H1 (cell line): ENCODE data around the gene PGLYRP2. TPM values are rescaled to one million over a fixed set of nuclear protein-coding genes. Genes with fewer than 3 reads are reported as not detected.

ENCODE experiments used
- CTCF ChIA-PET: fragments of 300-600 bp; sonication (Branson Sonifier 250); formaldehyde crosslinking; loops from one replicate; lab custom pipeline; 2021; ENCODE audit not compliant: partially characterized antibody; lab: Charles Lee
- POLR2A ChIA-PET: fragments of 300-600 bp; sonication (Branson Sonifier 250); formaldehyde crosslinking; loops from one replicate; lab custom pipeline; 2021; ENCODE audit warnings: inconsistent platforms; ENCODE audit not compliant: partially characterized antibody; lab: Charles Lee
- DNase-seq, 2 experiments: peaks; one replicate each; pipeline versions ENCODE4 v3.0.0 to v3.0.0-alpha.2; 2010 to 2022; ENCODE audit warnings: low spot score in 2 of 2, low read depth in 1 of 2, mixed read lengths in 1 of 2
- FAIRE-seq: peaks from 2 replicates; lab custom pipeline; 2011; peaks lifted over from hg19 to GRCh38; lab: Jason Lieb, UNC
- H2AFZ ChIP-seq: 2 replicates; pipeline ENCODE4 v1.8.1; 2012; ENCODE audit warnings: low read length, inconsistent platforms
- H2AK5ac ChIP-seq: 2 replicates; pipeline ENCODE4 v1.6.1; 2013; ENCODE audit warnings: low read depth, low read length
- H2BK120ac ChIP-seq: replicated peaks from 2 replicates; pipeline ENCODE3; 2013; ENCODE audit warnings: low read depth, low read length, inconsistent platforms
- H2BK12ac ChIP-seq: 2 replicates; pipeline ENCODE4 v1.6.1; 2013; ENCODE audit warnings: low read depth, low read length
- H2BK15ac ChIP-seq: 2 replicates; pipeline ENCODE4 v1.6.1; 2013; ENCODE audit warnings: low read length
- H2BK20ac ChIP-seq: 2 replicates; pipeline ENCODE4 v1.6.1; 2013; ENCODE audit warnings: low read length
- H2BK5ac ChIP-seq: 2 replicates; pipeline ENCODE4 v1.6.1; 2013; ENCODE audit warnings: low read depth, low read length
- H3K14ac ChIP-seq: 2 replicates; pipeline ENCODE4 v1.6.1; 2013; ENCODE audit warnings: inconsistent platforms; ENCODE audit not compliant: insufficient read length
- H3K18ac ChIP-seq: 2 replicates; pipeline ENCODE4 v1.6.1; 2013; ENCODE audit warnings: low read length; ENCODE audit errors: extremely low read depth
- H3K23ac ChIP-seq: 2 replicates; pipeline ENCODE4 v1.6.1; 2013; ENCODE audit warnings: inconsistent platforms; ENCODE audit not compliant: insufficient read length
- H3K23me2 ChIP-seq: 2 replicates; pipeline ENCODE4 v1.6.1; 2013; ENCODE audit warnings: low read depth, low read length
- H3K27ac ChIP-seq: 2 replicates; pipeline ENCODE4 v1.6.1; 2011; ENCODE audit warnings: low read depth, low read length, inconsistent platforms
- H3K27me3 ChIP-seq, 4 experiments: replicated peaks in 1 of 4; 1 replicate in 1 of 4; 2 replicates in 3 of 4; pipeline versions ENCODE4 v1.6.1 to v1.8.1; 2011 to 2013; ENCODE audit warnings: low read length in 3 of 4, mild to moderate bottlenecking in 3 of 4, inconsistent platforms in 2 of 4, mixed read lengths in 2 of 4, moderate library complexity in 1 of 4; ENCODE audit not compliant: control insufficient read depth in 3 of 4, insufficient read depth in 3 of 4; ENCODE audit errors: extremely low read depth in 1 of 4
- H3K36me3 ChIP-seq, 4 experiments: 2 replicates each; pipeline versions ENCODE4 v1.6.1 to v1.8.1; 2011 to 2013; ENCODE audit warnings: mild to moderate bottlenecking in 4 of 4, low read length in 3 of 4, moderate library complexity in 2 of 4, control low read depth in 1 of 4, inconsistent platforms in 1 of 4; ENCODE audit not compliant: insufficient read depth in 4 of 4, control insufficient read depth in 2 of 4
- H3K4ac ChIP-seq: replicated peaks from 2 replicates; pipeline ENCODE3; 2013; ENCODE audit warnings: low read length, low read depth, mixed read lengths, inconsistent platforms; ENCODE audit not compliant: insufficient read length
- H3K4me1 ChIP-seq, 4 experiments: replicated peaks in 1 of 4; 1 replicate in 1 of 4; 2 replicates in 3 of 4; pipeline versions ENCODE4 v1.6.1 to v1.8.1; 2011 to 2013; ENCODE audit warnings: low read length in 3 of 4, inconsistent platforms in 2 of 4, mixed read lengths in 1 of 4; ENCODE audit not compliant: insufficient read depth in 4 of 4, control insufficient read depth in 3 of 4
- H3K4me2 ChIP-seq, 2 experiments: 2 replicates each; pipeline versions ENCODE4 v1.6.1 to v1.8.1; 2011 to 2013; ENCODE audit warnings: low read depth in 2 of 2, low read length in 2 of 2, control low read depth in 1 of 2, inconsistent platforms in 1 of 2, mild to moderate bottlenecking in 1 of 2; ENCODE audit not compliant: insufficient read depth in 1 of 2
- H3K4me3 ChIP-seq, 4 experiments: fragments of 200-600, 300-600 bp in 1 of 4; sonication (generic), shearing (Covaris generic), sonication (Bioruptor Twin) in 1 of 4; 2 replicates each; pipeline versions ENCODE4 v1.5.1 to v1.8.1; 2011 to 2016; ENCODE audit warnings: low read length in 4 of 4, low read depth in 3 of 4, control low read depth in 2 of 4, inconsistent platforms in 2 of 4, mild to moderate bottlenecking in 2 of 4, mixed read lengths in 1 of 4, moderate library complexity in 1 of 4; ENCODE audit not compliant: insufficient read depth in 2 of 4; ENCODE audit errors: extremely low read depth in 1 of 4
- H3K56ac ChIP-seq: replicated peaks from 2 replicates; pipeline ENCODE3; 2013; ENCODE audit warnings: low read depth, mild to moderate bottlenecking, mixed read lengths, low read length, inconsistent platforms; ENCODE audit not compliant: insufficient read length
- H3K79me1 ChIP-seq: 2 replicates; pipeline ENCODE4 v1.6.1; 2013; ENCODE audit warnings: low read depth, low read length, control low read depth
- H3K79me2 ChIP-seq, 2 experiments: 2 replicates each; pipeline versions ENCODE4 v1.6.1 to v1.8.1; 2012 to 2013; ENCODE audit warnings: low read length in 2 of 2, mild to moderate bottlenecking in 2 of 2, inconsistent platforms in 1 of 2; ENCODE audit not compliant: insufficient read depth in 2 of 2, control insufficient read depth in 1 of 2
- H3K9ac ChIP-seq, 4 experiments: replicated peaks in 1 of 4; 1 replicate in 1 of 4; 2 replicates in 3 of 4; pipeline versions ENCODE4 v1.6.1 to v1.8.1; 2011 to 2013; ENCODE audit warnings: low read depth in 3 of 4, low read length in 3 of 4, control low read depth in 2 of 4, mild to moderate bottlenecking in 2 of 4, moderate library complexity in 2 of 4, inconsistent platforms in 1 of 4; ENCODE audit errors: extremely low read depth in 1 of 4
- H3K9me3 ChIP-seq, 2 experiments: 2 replicates each; pipeline versions ENCODE4 v1.6.1 to v1.8.1; 2012 to 2013; ENCODE audit warnings: mild to moderate bottlenecking in 2 of 2, moderate library complexity in 2 of 2, control low read depth in 1 of 2, inconsistent platforms in 1 of 2, low read depth in 1 of 2, low read length in 1 of 2, mixed read lengths in 1 of 2; ENCODE audit not compliant: insufficient read depth in 2 of 2
- H4K20me1 ChIP-seq, 2 experiments: replicated peaks in 1 of 2; 2 replicates each; pipeline versions ENCODE3 to v1.8.1; 2011 to 2013; ENCODE audit warnings: inconsistent platforms in 2 of 2, low read length in 2 of 2, mild to moderate bottlenecking in 1 of 2; ENCODE audit not compliant: insufficient read depth in 2 of 2, control insufficient read depth in 1 of 2
- H4K5ac ChIP-seq: 2 replicates; pipeline ENCODE4 v1.6.1; 2013; ENCODE audit warnings: low read length, low read depth, mixed read lengths, inconsistent platforms; ENCODE audit not compliant: insufficient read length
- H4K8ac ChIP-seq: 2 replicates; pipeline ENCODE4 v1.8.0; 2013; ENCODE audit warnings: mild to moderate bottlenecking, moderate library complexity, low read length, inconsistent platforms; ENCODE audit not compliant: insufficient read depth; ENCODE audit errors: extremely low read depth
- H4K91ac ChIP-seq: replicated peaks from 2 replicates; pipeline ENCODE3; 2013; ENCODE audit warnings: low read length, mixed read lengths, inconsistent platforms; ENCODE audit not compliant: insufficient read length
- BCL11A ChIP-seq, 2 experiments: IDR thresholded peaks; one replicate each; pipeline ENCODE4 v1.6.1; 2011; ENCODE audit warnings: low read depth in 2 of 2, low read length in 2 of 2, mild to moderate bottlenecking in 2 of 2
- CBX8 ChIP-seq: fragments of 300-800, 300-1000 bp; sonication (generic); IDR thresholded peaks from 2 replicates; pipeline ENCODE4 v1.7.1; 2016; ENCODE audit warnings: low read depth, low read length, borderline replicate concordance
- HDAC6 ChIP-seq: IDR thresholded peaks from one replicate; pipeline ENCODE4 v1.7.1; 2012; ENCODE audit warnings: low read depth, mild to moderate bottlenecking, inconsistent platforms, low read length, moderate library complexity
- NRF1 ChIP-seq: IDR thresholded peaks from 2 replicates; pipeline ENCODE4 v1.6.1; 2011; ENCODE audit warnings: mild to moderate bottlenecking, low read depth, low read length, improper control_type of control experiment
- POU5F1 ChIP-seq: IDR thresholded peaks from 2 replicates; pipeline ENCODE4 v1.6.1; 2011; ENCODE audit warnings: low read depth, mild to moderate bottlenecking, low read length, moderate library complexity
- RBBP5 ChIP-seq: IDR thresholded peaks from 2 replicates; pipeline ENCODE4 v1.7.1; 2012; ENCODE audit warnings: low read depth, mild to moderate bottlenecking, inconsistent platforms, low read length, moderate library complexity, borderline replicate concordance
- RFX5 ChIP-seq: IDR thresholded peaks from 2 replicates; pipeline ENCODE4 v1.6.1; 2011; ENCODE audit warnings: low read depth, low read length, improper control_type of control experiment, borderline replicate concordance
- TCF12 ChIP-seq: IDR thresholded peaks from 2 replicates; pipeline ENCODE4 v1.6.1; 2011; ENCODE audit warnings: low read depth, mild to moderate bottlenecking, low read length
- WGBS, 2 experiments: shearing (Covaris generic) in 1 of 2; methylation state at CpG; one replicate each; pipeline versions ENCODE4 v1.1.6 to v1.1.7; 2013 to 2015; ENCODE audit warnings: low lambda C conversion rate in 2 of 2, mixed read lengths in 2 of 2, inconsistent platforms in 1 of 2, low coverage in 1 of 2, missing lambda C conversion rate in 1 of 2; ENCODE audit not compliant: insufficient replicate concordance in 2 of 2, insufficient coverage in 1 of 2, insufficient read length in 1 of 2; ENCODE audit errors: extremely low coverage in 1 of 2, missing lambda C conversion rate in 1 of 2; 5-methylcytosine and 5-hydroxymethylcytosine counted together
- polyA plus RNA-seq, 7 experiments: library from polyadenylated mRNA; depleted of rRNA in 3 of 7; stranded (reverse) in 5 of 7; unstranded in 2 of 7; fragments of >200 nt in 5 of 7; fragments of 200-250 nt in 2 of 7; gene quantifications; 1 replicate in 5 of 7; 2 replicates in 1 of 7; 4 replicates in 1 of 7; pipeline versions ENCODE4 v1.2.1 to v1.2.3, GENCODE V29; 2011 to 2013; ENCODE audit warnings: missing spikeins in 2 of 7, mixed read lengths in 2 of 7
- total RNA-seq: library from RNA; stranded (reverse); fragmentation: NEBNext Ultra II Directional; extraction: Animal tissue kit (Norgen Biotek cat#: 25700); gene quantifications from 2 replicates; pipeline ENCODE4 v1.2.1, GENCODE V29; 2021
- TF ChIP-seq, protein P1 (sequence below): IDR thresholded peaks from 2 replicates; pipeline ENCODE4 v1.6.1; 2011; ENCODE audit warnings: low read depth, mild to moderate bottlenecking, low read length; ENCODE audit not compliant: insufficient read depth
- TF ChIP-seq, protein P2 (sequence below): IDR thresholded peaks from 2 replicates; pipeline ENCODE4 v1.6.1; 2012; ENCODE audit warnings: inconsistent platforms

PGLYRP2 gene
- total and polyA plus RNA-seq, 2 of the 8 experiments (the other 6 are each of a cell fraction or from before 2014, with no cell fraction given) = not detected

DNA sequence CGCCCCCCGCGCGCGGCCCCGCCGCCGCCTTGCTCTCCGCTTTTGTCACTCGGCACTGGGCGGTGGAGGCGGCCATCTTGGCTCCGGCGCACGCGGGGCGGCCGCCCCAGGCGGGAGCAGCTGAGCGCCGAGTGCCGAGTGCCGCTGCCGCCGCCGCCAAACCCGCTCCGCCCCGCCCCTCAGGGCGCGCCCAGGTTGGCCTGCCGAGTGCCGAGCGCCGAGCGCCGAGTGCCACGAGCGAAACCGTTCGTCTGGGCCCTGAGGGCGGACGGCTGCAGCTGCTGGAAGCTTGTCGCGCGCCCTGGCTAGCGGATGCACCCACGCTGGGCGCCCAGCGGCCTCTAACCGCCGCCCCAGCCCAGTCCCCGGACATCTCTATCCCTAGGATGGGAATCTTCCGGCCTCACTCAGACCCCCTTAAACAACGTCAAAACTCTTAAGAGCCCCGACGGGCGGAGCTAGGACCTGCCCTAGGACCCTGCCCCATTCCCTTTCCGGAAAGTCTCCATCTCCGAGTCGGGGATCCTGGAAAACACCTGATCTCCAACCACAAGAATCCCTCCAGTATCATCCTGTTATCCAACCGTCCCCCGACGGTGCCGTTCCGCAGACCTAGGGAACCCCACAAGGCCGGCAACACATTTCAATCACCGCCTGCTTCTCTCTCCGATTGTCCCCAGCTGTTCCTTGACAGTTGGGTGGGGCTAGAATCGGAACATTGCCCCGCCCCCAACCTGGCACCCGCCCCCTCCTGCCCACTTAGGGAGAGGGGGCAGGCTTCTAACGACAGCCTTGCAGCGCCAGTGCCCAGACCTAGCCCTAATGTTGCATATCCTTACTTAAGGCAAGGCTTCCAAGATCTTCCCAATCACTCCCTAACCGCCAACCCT lies 46.4 kb downstream of the PGLYRP2 start:
- no peak overlapping the region for H3K4ac ChIP-seq
- peak in 1 of 2 experiments; percentile 94 for DNase-seq
- H2BK12ac ChIP-seq = peak overlapping the region; percentile 68; the same call in 1 of the 2 replicates
- H3K23ac ChIP-seq = no peak overlapping the region
- peak overlapping the region; percentile 70 to 87 for H3K4me2 ChIP-seq
- H3K18ac ChIP-seq = no peak overlapping the region
- H4K8ac ChIP-seq = peak overlapping the region; percentile 86
- H2BK5ac ChIP-seq = no peak overlapping the region
- peak overlapping the region; percentile 64 to 80 (median 80) for H3K4me3 ChIP-seq
- H4K20me1 ChIP-seq = peaks cover 5 to 12% of the 10 kb centered on the region in 2 experiments
- H3K9me3 ChIP-seq = no peaks in the 10 kb centered on the region
- POLR2A ChIA-PET = interaction anchor here (0.7 to 5.3 kb wide), 9 partner anchors 12 to 367 kb away, joined by 3 to 58 read pairs (median 3); partner anchors contain the start of genes AKAP8, AKAP8L and BRD4
- H3K9ac ChIP-seq = peak overlapping the region in 2 of 4 experiments; percentile 0 to 4; a peak in 3 of 7 replicates
- H3K36me3 ChIP-seq = no peaks in the 10 kb centered on the region
- FAIRE-seq = no peak
- H3K56ac ChIP-seq = no peak overlapping the region
- H2BK120ac ChIP-seq = no peak overlapping the region
- peaks cover 22% of the 10 kb centered on the region for H3K79me1 ChIP-seq
- H2AK5ac ChIP-seq = no peak overlapping the region; the same call in 1 of the 2 replicates
- H4K91ac ChIP-seq = peak overlapping the region; percentile 54
- H3K14ac ChIP-seq = no peak overlapping the region
- CTCF ChIA-PET = interaction anchor here (1.0 to 7.5 kb wide), 3 partner anchors 13 to 122 kb away, joined by 3 to 48 read pairs (median 3); partner anchors contain the start of gene AKAP8L
- no peak overlapping the region for H2BK20ac ChIP-seq
- H2AFZ ChIP-seq = peak overlapping the region; percentile 94
- H3K4me1 ChIP-seq = peaks cover 0 to 13% (median 8%) of the 10 kb centered on the region in 4 experiments; a peak in 6 of 7 replicates
- H3K23me2 ChIP-seq = peaks cover 10% of the 10 kb centered on the region
- no peak overlapping the region for H4K5ac ChIP-seq
- H3K27me3 ChIP-seq = no peaks in the 10 kb centered on the region; a peak in 1 of 7 replicates
- no peak overlapping the region for H3K27ac ChIP-seq
- H3K79me2 ChIP-seq = peaks cover 0 to 29% of the 10 kb centered on the region in 2 experiments; a peak in 2 of 4 replicates
- WGBS, 2 experiments = 3% methylated on average over 18 of the region's 75 CpGs; no CpG with 5 or more reads in 1 of the 2 experiments
- peak overlapping the region; percentile 72; the same call in 1 of the 2 replicates for H2BK15ac ChIP-seq
- TF ChIP-seq, protein P1, sequence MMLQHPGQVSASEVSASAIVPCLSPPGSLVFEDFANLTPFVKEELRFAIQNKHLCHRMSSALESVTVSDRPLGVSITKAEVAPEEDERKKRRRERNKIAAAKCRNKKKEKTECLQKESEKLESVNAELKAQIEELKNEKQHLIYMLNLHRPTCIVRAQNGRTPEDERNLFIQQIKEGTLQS = no peak
- TF ChIP-seq NRF1 (no peak), RBBP5 (peak; percentile 58), POU5F1 (no peak), HDAC6 (no peak), RFX5 (no peak), TCF12 (0 out of 2 replicates have a peak, but pooled peaks have one; percentile 14), CBX8 (no peak), BCL11A (IDR thresholded peaks at IDR 0.05; ENCODE audit: low read depth in 2 of 2, low read length in 2 of 2) (no peak)
- TF ChIP-seq, protein P2, sequence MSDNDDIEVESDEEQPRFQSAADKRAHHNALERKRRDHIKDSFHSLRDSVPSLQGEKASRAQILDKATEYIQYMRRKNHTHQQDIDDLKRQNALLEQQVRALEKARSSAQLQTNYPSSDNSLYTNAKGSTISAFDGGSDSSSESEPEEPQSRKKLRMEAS = peak; percentile 82
